IMR-90 (cell line): ENCODE measurements around the gene CEP128. TPM values are rescaled to one million over a fixed set of nuclear protein-coding genes. Genes with fewer than 3 reads are reported as not detected.

Source experiments
- ATAC-seq: fragments of 200-7000 bp; cut with Tn5 transposase; 2 replicates; pipeline ENCODE4 v1.9.1; 2020; ENCODE audit warnings: low read depth, mild to moderate bottlenecking, moderate library complexity
- BruUV-seq: library from RNA; stranded (reverse); fragments of 400-500 nt; replicated peaks from 2 replicates; lab custom pipeline; 2021; lab: Mats Ljungman, UMichigan
- CTCF ChIA-PET: fragments of 300-600 bp; formaldehyde crosslinking; extraction: SDS; loops from one replicate; lab custom pipeline; 2021; ENCODE audit warnings: antibody characterized with exemption; lab: Yijun Ruan, JAX
- POLR2A ChIA-PET: fragments of 300-600 bp; sonication (Branson Sonifier 250); formaldehyde crosslinking; loops from one replicate; lab custom pipeline; 2022; ENCODE audit warnings: antibody characterized with exemption; ENCODE audit not compliant: unreplicated experiment; lab: Charles Lee
- DNase-seq: peaks from one replicate; pipeline ENCODE4 v3.0.0; 2013
- H2AFZ ChIP-seq: replicated peaks from 2 replicates; pipeline ENCODE3; 2013; ENCODE audit warnings: low read length, mild to moderate bottlenecking; ENCODE audit not compliant: poor library complexity
- H2AK5ac ChIP-seq: 2 replicates; pipeline ENCODE4 v1.6.1; 2013; ENCODE audit warnings: low read depth, low read length, inconsistent platforms
- H2AK9ac ChIP-seq: replicated peaks from 2 replicates; pipeline ENCODE3; 2013; ENCODE audit warnings: mild to moderate bottlenecking, low read depth, low read length, moderate library complexity; ENCODE audit not compliant: poor library complexity
- H2BK120ac ChIP-seq: 2 replicates; pipeline ENCODE4 v1.6.1; 2013; ENCODE audit warnings: low read depth, low read length, inconsistent platforms
- H2BK15ac ChIP-seq: 3 replicates; pipeline ENCODE4 v1.6.1; 2013; ENCODE audit warnings: low read depth, low read length, inconsistent platforms
- H2BK20ac ChIP-seq: 2 replicates; pipeline ENCODE4 v1.6.1; 2013; ENCODE audit warnings: low read depth, mild to moderate bottlenecking, inconsistent platforms, low read length, moderate library complexity
- H2BK5ac ChIP-seq: 2 replicates; pipeline ENCODE4 v1.6.1; 2013; ENCODE audit warnings: mild to moderate bottlenecking, low read depth, low read length, inconsistent platforms; ENCODE audit not compliant: poor library complexity, severe bottlenecking
- H3K14ac ChIP-seq: replicated peaks from 2 replicates; pipeline ENCODE4 v1.6.1; 2013; ENCODE audit warnings: low read depth, low read length, inconsistent platforms
- H3K18ac ChIP-seq: 2 replicates; pipeline ENCODE4 v1.6.1; 2013; ENCODE audit warnings: low read depth, low read length, control low read depth
- H3K23ac ChIP-seq: 2 replicates; pipeline ENCODE4 v1.6.1; 2013; ENCODE audit warnings: low read depth, low read length, inconsistent platforms
- H3K27ac ChIP-seq: 2 replicates; pipeline ENCODE4 v1.5.1; 2013; ENCODE audit warnings: mild to moderate bottlenecking, control low read depth, low read length; ENCODE audit not compliant: insufficient read depth
- H3K27me3 ChIP-seq: 2 replicates; pipeline ENCODE4 v1.6.1; 2013; ENCODE audit warnings: low read length; ENCODE audit not compliant: control insufficient read depth, insufficient read depth
- H3K36me3 ChIP-seq: 2 replicates; pipeline ENCODE4 v1.6.1; 2013; ENCODE audit warnings: low read length, mixed read lengths; ENCODE audit not compliant: control insufficient read depth, insufficient read depth
- H3K4ac ChIP-seq: 2 replicates; pipeline ENCODE4 v1.6.1; 2013; ENCODE audit warnings: low read depth, low read length, inconsistent platforms
- H3K4me1 ChIP-seq: 2 replicates; pipeline ENCODE4 v1.6.1; 2013; ENCODE audit warnings: low read length, mixed read lengths; ENCODE audit not compliant: control insufficient read depth, insufficient read depth
- H3K4me2 ChIP-seq: 2 replicates; pipeline ENCODE4 v1.6.1; 2013; ENCODE audit warnings: low read depth, mild to moderate bottlenecking, control low read depth, low read length, moderate library complexity
- H3K4me3 ChIP-seq: 2 replicates; pipeline ENCODE4 v1.5.1; 2013; ENCODE audit warnings: low read depth, mild to moderate bottlenecking, control low read depth, low read length, moderate library complexity; ENCODE audit not compliant: insufficient read depth
- H3K56ac ChIP-seq: 2 replicates; pipeline ENCODE4 v1.6.1; 2013; ENCODE audit warnings: low read length, inconsistent platforms; ENCODE audit not compliant: insufficient read depth; ENCODE audit errors: extremely low read depth
- H3K79me1 ChIP-seq, 2 experiments: 2 replicates each; pipeline ENCODE4 v1.6.1; 2013; ENCODE audit warnings: low read length in 2 of 2, inconsistent platforms in 1 of 2, low read depth in 1 of 2
- H3K9ac ChIP-seq: 2 replicates; pipeline ENCODE4 v1.6.1; 2013; ENCODE audit warnings: low read depth, low read length, control low read depth
- H3K9me1 ChIP-seq: 2 replicates; pipeline ENCODE4 v1.6.1; 2013; ENCODE audit warnings: low read length, inconsistent platforms; ENCODE audit not compliant: insufficient read depth
- H3K9me3 ChIP-seq: 2 replicates; pipeline ENCODE4 v1.6.1; 2013; ENCODE audit warnings: low read length; ENCODE audit not compliant: control insufficient read depth, insufficient read depth
- H4K20me1 ChIP-seq: 2 replicates; pipeline ENCODE4 v1.6.1; 2013; ENCODE audit warnings: low read length, inconsistent platforms; ENCODE audit not compliant: insufficient read depth
- H4K5ac ChIP-seq: 2 replicates; pipeline ENCODE4 v1.6.1; 2013; ENCODE audit warnings: mild to moderate bottlenecking, low read depth, low read length, control low read depth
- H4K8ac ChIP-seq, 2 experiments: 2 replicates each; pipeline ENCODE4 v1.6.1; 2013; ENCODE audit warnings: low read depth in 2 of 2, low read length in 2 of 2, control low read depth in 1 of 2, inconsistent platforms in 1 of 2
- H4K91ac ChIP-seq: 2 replicates; pipeline ENCODE4 v1.6.1; 2013; ENCODE audit warnings: low read depth, low read length, inconsistent platforms; ENCODE audit not compliant: insufficient read depth
- SMC3 ChIP-seq: fragments of 150-350 bp; IDR thresholded peaks from 2 replicates; pipeline ENCODE4 v1.6.1; 2016; ENCODE audit warnings: low read depth, mild to moderate bottlenecking, antibody characterized with exemption, low read length, moderate library complexity
- dilution Hi-C: fragments of 300-500 bp; cut with HindIII; formaldehyde crosslinking; loops from one replicate; pipeline ENCODE4 v1.14.3; 2018; ENCODE audit warnings: low sequenced_read_pairs; ENCODE audit not compliant: unreplicated experiment
- in situ Hi-C: fragments of 300-500 bp; cut with MboI; formaldehyde crosslinking; loops from 3 replicates; pipeline ENCODE4 v1.14.3; 2019; ENCODE audit warnings: low sequenced_read_pairs, inconsistent platforms, mixed read lengths
- intact Hi-C: fragments of 100-400 bp; cut with micrococcal nuclease; formaldehyde crosslinking; loops from 2 replicates; pipeline ENCODE4 v1.10.0; 2022
- microRNA-seq, 2 experiments: library from miRNA; stranded (forward) in 1 of 2; unstranded in 1 of 2; fragments of 10-50 nt in 1 of 2; fragments of <30 nt in 1 of 2; gene quantifications in 1 of 2; microRNA quantifications in 1 of 2; one replicate each; pipeline versions ENCODE3 to v1.1.0; 2013 to 2020; ENCODE audit not compliant: insufficient read depth in 1 of 2, insufficient read length in 1 of 2, unreplicated experiment in 1 of 2
- polyA plus RNA-seq, 3 experiments: library from polyadenylated mRNA; depleted of rRNA; stranded (reverse); fragments of >200 nt; gene quantifications; 2 replicates each; pipeline ENCODE4 v1.2.3, GENCODE V29; 2012; ENCODE audit warnings: low replicate concordance in 1 of 3
- small RNA-seq, 5 experiments: library from RNA; depleted of rRNA; stranded (forward); fragments of <200 nt; gene quantifications; one replicate each; pipeline ENCODE3, GENCODE V24; 2012
- total RNA-seq: library from RNA; depleted of rRNA; stranded (reverse); fragments of >200 nt; gene quantifications from 2 replicates; pipeline ENCODE4 v1.2.3, GENCODE V29; 2012; rRNA removed

The CEP128 gene
- total and polyA plus RNA-seq, 2 of the 4 experiments (the other 2 are of a cell fraction) = 1.9 to 5.7 TPM

GRCh38 chr14:80447392-80447791 is 494.1 kb downstream of the CEP128 start:
- no peak for TF ChIP-seq SMC3
- BruUV-seq = no TSS peak
- Histone ChIP-seq H3K4me1 (peaks cover 5% of the 10 kb centered on the region), H4K20me1 (no peaks in the 10 kb centered on the region), H2AK5ac (no peak overlapping the region), H2BK15ac (no peak overlapping the region), H3K56ac (no peak overlapping the region), H2BK20ac (no peak overlapping the region), H3K14ac (no peak overlapping the region), H3K9me3 (no peaks in the 10 kb centered on the region; the same call in none of the 2 replicates), H4K8ac (no peak overlapping the region), H4K91ac (no peak overlapping the region), H2BK120ac (no peak overlapping the region), H3K18ac (no peak overlapping the region), H3K23ac (no peak overlapping the region), H3K36me3 (no peaks in the 10 kb centered on the region), H4K5ac (no peak overlapping the region), H3K9me1 (no peaks in the 10 kb centered on the region), H3K27me3 (no peaks in the 10 kb centered on the region), H3K9ac (no peak overlapping the region), H3K4me2 (no peak overlapping the region), H2AFZ (no peak overlapping the region), H2AK9ac (no peak overlapping the region), H3K4ac (no peak overlapping the region), H3K79me1 (no peaks in the 10 kb centered on the region), H3K27ac (no peak overlapping the region), H2BK5ac (no peak overlapping the region), H3K4me3 (no peak overlapping the region)
- POLR2A ChIA-PET = no interaction called here
- intact Hi-C loops = no loop called here
- DNase-seq (peak; percentile 73), ATAC-seq (peak; percentile 62; the same call in 1 of the 2 replicates)
- in situ Hi-C loops = no loop called here
- dilution Hi-C loops = no loop called here
- CTCF ChIA-PET = interaction anchor here (0.6 kb wide), 1 partner anchor 132 kb away, joined by 4 read pairs; no protein-coding TSS in a partner anchor

Small RNA genes lying within 50 kb of the gene (microRNA-seq; reads per million reads assigned to microRNA genes)
- gene AC022404.1 (ENCODE audit: insufficient read depth, insufficient read length) = not detected

Small RNA genes lying within 50 kb of the gene (small RNA-seq; reads per million reads assigned to genes)
- 0 reads per million in 5 experiments for gene AC022404.1

Other genes starting within 250 kb of the CEP128 start
- gene TSHR, start 13.9 kb upstream of the CEP128 start, total RNA-seq = not detected in 2 replicates
- gene TSHR, start 13.9 kb upstream of the CEP128 start, polyA plus RNA-seq (2012; rRNA removed) = not detected in 2 replicates